ENCODE data around the gene PIGN.

- TF ChIP-seq POLR2AphosphoS5 (IDR thresholded peaks at IDR 0.05; ENCODE audit: borderline replicate concordance, low read depth, low read length) (no peak), EZH2 (IDR thresholded peaks at IDR 0.05) (no peak), FOXP2 (optimal IDR thresholded peaks at IDR 0.05; ENCODE audit: control extremely low read depth, extremely low read length, insufficient read depth) (no peak)
Observed at GRCh38 chr18:62101321-62101721, 85.5 kb downstream of the PIGN start.
